HG02885 (cell line): ENCODE measurements around the gene OLR1.
"Not testable (repeated sequence)": the region's sequence is repeated elsewhere in the genome, so short reads cannot be mapped to it uniquely, and the experiment has no call there.

ENCODE experiments used
- ATAC-seq: cut with Tn5 transposase; IDR thresholded peaks from one replicate; pipeline ENCODE4 v1.9.1; 2021; ENCODE audit warnings: mild to moderate bottlenecking; ENCODE audit not compliant: unreplicated experiment, poor library complexity

Gene OLR1

GRCh38 chr12:10171973-10172728 lies at the start of gene OLR1:
Gene OLR1 (minus strand): TSS chr12:10172132. CDS start chr12:10172077, 55 bp downstream.
- no peak for ATAC-seq

DNA sequence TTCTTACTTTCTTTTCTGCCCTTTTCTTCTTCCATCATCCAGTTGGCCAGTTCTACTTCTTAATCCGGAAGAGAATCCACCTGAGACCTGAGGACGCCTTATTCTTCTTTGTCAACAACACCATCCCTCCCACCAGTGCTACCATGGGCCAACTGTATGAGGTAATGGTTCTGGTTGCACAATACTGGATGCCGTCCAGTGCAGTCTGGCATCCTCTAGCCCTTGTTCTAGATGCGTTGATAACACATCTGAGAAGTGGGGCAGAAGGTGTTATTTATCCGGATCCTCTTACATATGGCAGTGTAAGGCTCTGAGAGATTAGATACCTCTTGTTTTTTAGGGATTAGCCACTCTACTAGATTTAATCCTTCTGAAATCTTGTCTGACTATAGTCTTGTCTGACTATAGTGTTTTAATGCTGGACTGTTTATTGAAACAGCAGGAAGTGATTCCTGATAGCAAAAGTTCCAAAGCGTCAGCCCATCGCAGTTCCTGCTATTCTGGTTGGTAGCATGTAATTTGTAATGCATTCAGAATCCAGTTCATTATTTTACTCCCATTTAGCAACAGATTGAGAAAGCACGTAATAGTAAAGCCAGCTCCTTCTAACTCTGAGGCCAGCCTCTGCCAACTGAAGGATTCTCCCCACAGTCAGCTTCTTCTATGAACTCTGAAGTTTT lies 48.6 kb upstream of the OLR1 start:
- ATAC-seq: no peak

DNA sequence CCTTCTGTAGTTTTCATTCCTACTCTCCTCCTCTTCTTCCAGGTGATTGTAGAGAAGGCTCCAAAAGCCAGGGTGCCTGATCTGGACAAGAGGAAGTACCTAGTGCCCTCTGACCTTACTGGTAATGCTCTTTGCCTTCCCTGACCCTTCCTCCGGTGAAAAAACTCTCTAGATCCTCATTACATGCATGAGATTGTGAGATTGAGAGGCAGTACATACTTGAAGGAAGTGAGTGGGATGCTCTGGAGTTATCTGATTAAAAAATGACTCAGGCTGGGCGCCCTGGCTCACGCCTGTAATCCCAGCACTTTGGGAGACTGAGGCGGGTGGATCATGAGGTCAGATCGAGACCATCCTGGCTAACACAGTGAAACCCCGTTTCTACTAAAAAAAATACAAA lies 46.1 kb upstream of the OLR1 start:
- no peak for ATAC-seq

DNA sequence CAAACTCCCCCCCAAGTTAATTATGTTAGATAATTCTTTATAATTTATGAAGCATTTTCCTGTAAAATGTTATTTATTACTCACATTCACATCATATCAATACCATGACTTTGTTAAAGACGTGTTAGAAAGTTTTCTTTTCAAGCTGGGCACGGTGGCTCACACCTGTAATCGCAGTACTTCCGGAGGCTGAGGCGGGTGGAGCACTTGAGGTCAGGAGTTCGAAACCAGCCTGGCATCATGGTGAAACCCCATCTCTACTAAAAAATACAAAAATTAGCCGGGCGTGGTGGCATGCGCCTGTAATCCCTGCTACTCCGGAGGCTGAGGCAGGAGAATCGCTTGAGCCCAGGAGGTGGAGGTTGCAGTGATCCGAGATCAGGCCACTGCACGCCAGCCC lies 44.0 kb upstream of the OLR1 start:
- not testable (repeated sequence) for ATAC-seq

- no peak for ATAC-seq
Observed at GRCh38 chr12:10215436-10215835, 43.5 kb upstream of the OLR1 start.

GRCh38 chr12:10214895-10215267 lies 42.9 kb upstream of the OLR1 start:
- ATAC-seq: no peak

DNA sequence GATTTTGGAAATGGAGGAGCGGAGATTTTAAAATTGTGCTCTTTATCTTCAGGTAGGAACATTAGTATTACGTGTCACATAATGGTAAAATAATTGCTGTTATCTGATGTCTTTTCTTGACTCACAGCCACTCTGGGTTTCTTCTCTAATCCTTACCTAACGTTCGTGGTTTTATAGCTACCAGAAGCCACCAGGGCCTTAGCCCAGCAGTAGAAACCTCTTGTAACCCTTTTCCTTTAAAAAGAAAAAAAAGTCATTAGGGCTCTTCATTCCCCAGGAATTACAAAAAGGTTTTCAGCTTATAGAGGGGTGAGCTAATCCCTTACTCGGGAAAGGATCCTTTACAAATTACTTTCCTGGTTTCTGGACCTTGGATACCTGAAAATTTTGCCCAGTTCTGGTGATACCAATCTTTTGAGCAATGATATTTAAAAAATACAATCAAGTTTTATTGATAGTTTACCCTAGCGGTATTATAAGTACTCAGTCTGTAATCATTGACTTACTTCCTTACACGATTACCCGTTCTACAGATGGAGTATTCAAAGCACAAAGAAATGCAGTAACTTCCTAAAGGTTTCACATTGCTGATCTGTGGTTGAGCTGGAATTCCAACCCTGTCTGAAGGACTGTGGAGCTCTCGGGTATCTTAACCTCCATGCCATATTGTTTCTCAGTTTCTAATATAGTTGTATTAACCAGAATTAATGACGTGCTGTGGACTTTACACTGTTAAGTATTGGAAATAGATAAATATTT lies 42.4 kb upstream of the OLR1 start:
- no peak for ATAC-seq

GRCh38 chr12:10213168-10214135 lies 41.5 kb upstream of the OLR1 start:
- peak; percentile 58 for ATAC-seq

DNA sequence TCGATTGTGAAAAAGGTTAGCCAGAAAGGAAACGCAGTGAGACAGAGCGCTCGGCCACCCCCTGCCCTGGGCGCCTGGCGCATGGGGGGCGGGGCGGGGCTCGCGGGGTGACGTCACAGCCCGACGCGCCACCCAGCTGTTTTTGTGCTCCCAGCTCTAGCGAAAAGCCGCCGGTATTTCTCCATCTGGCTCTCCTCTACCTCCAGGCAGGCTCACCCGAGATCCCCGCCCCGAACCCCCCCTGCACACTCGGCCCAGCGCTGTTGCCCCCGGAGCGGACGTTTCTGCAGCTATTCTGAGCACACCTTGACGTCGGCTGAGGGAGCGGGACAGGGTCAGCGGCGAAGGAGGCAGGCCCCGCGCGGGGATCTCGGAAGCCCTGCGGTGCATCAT lies 40.8 kb upstream of the OLR1 start, which contains the start of gene GABARAPL1:
TSS of gene GABARAPL1 (plus strand) at position 139 of the 393 bp plus-strand sequence. CDS start at position 392, 253 bp downstream.
- peak; percentile 70 for ATAC-seq

- ATAC-seq: peak; percentile 77
Observed at GRCh38 chr12:10211940-10212738, 40.2 kb upstream of the OLR1 start.

GRCh38 chr12:10211101-10211939 lies 39.4 kb upstream of the OLR1 start:
- no peak for ATAC-seq

DNA sequence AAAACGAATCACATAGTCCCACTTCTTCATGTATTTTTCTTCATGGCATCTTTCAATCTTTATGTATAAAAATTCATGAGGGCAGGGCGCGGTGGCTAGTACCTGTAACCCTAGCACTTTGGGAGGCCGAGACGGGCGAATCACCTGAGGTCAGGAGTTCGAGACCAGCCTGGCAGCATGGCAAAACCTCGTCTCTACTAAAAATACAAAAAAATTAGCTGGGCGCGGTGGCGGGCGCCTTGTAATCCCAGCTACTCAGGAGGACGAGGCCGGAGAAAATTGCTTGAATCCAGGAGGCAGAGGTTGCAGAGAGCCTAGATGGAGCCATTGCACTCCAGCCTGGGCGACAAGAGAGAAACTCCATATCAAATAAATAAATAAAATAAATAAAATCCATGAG lies 38.3 kb upstream of the OLR1 start:
- no peak for ATAC-seq

DNA sequence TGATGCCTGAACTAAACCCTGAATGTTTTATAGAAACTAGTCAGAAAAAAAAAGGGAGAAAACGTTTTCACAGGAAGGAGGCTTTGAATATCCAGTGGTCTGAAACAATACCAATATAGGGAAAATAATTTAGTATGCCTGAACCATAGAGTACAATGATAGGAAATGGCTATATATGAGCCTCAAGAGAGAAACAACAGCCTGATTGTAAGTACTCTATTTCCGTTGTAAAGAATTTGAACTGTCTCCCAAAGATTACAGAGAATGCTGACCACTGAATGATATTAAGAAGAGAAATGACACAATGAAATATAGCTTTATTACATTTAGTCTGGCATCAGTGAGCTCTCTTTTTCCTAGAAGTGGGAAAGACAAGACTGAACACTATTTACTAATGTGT lies 35.2 kb upstream of the OLR1 start:
- no peak for ATAC-seq

- ATAC-seq: no peak
Observed at GRCh38 chr12:10205220-10205807, 33.4 kb upstream of the OLR1 start.

DNA sequence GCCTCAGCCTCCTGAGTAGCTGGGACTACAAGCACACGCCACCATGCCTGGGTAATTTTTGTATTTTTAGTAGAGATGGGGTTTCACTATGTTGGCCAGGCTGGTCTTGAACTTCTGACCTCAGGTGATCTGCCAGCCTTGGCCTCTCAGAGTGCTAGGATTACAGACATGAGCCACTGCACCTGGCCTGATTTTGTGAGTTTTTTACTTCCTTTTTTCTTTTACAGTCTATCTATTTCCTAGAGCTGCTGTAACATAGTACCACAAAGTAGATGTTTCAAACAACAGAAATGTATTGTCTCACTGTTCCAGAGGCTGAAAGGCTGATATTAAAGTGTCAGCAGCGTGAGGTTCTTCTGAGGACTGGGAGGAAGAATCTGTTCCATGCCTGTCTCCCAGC lies 32.6 kb upstream of the OLR1 start:
- ATAC-seq: not testable (repeated sequence)

DNA sequence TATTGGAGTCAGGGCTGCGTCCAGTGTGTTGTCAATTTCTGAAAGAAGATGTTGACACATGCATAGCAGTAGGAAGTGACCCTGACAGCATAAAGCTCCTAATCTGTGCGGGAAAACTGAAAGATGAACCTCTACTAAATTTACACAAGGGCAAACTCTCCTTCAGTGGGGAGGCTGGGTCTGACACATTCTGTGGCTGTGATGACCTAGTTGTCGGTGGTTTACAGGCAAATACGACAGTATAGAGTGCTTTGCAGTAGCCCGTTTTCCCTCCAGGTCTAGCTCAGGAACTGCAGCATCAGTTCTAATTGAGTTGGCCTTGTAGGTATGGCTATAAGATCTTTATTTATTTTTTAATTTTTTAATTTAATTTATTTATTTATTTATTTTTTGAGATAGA lies 25.9 kb upstream of the OLR1 start:
- no peak for ATAC-seq

DNA sequence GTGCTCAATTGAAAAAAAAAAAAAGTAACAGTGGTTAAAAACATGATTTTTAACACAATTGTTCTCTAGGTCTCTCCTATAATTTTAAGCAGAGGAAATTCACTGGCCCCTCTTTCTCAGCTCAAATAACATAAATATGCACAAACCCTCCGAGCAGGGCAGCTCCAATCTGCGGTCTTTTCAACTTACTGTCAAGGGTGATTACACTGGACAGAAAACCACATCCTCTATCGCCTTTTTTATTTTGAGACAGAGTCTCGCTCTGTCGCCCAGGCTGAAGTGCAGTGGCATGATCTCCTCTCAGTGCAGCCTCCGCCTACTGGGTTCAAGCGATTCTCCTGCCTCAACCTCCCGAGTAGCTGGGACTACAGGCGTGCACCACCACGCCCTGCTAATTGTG lies 24.3 kb upstream of the OLR1 start:
- ATAC-seq: peak; percentile 90

DNA sequence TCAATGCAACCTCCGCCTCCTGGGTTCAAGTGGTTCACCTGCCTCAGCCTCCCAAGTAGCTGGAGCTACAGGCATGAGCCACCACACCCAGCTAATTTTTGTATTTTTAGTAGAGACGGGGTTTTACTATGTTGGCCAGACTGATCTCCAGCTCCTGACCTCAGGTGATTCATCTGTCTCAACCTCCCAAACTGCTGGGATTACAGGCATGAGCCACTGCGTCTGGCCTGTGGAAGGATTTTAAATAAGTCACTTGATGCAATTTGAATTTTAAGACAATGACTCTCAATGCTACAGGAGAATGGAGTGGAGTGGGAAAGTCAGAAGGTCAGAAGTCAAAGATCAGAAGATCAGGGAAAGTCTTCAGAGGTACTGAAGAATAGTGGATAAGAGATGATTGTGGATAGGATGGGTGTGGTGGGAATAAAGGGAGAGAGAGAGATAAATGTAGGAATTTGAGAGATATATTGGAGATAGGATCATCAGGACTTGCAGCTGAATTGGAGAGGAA lies 22.3 kb upstream of the OLR1 start:
- ATAC-seq: no peak
